Neural cell (in vitro differentiated cells): ENCODE results near the gene MAMDC2. TPM values are rescaled to one million over a fixed set of nuclear protein-coding genes. Genes with fewer than 3 reads are reported as not detected.

Experiments used
- H2AFZ ChIP-seq: fragments of 200-600, 300-800 bp; sonication (generic), shearing (Covaris generic); 2 replicates; pipeline ENCODE4 v1.6.0; 2014; ENCODE audit warnings: low read depth, mild to moderate bottlenecking, antibody characterized with exemption, low read length, moderate library complexity
- H3F3A ChIP-seq: fragments of 200-600 bp; shearing (Covaris generic); 2 replicates; pipeline ENCODE4 v1.6.1; 2016; ENCODE audit warnings: mild to moderate bottlenecking, moderate library complexity, mixed read lengths, antibody characterized with exemption, low read length; ENCODE audit not compliant: insufficient read depth, poor library complexity, severe bottlenecking
- H3K27ac ChIP-seq: fragments of 200-600, 300-800 bp; sonication (generic), shearing (Covaris generic); 2 replicates; pipeline ENCODE4 v1.5.1; 2014; ENCODE audit warnings: mild to moderate bottlenecking, low read length, moderate library complexity
- H3K27me3 ChIP-seq: fragments of 300-800, 200-600 bp; sonication (generic), shearing (Covaris generic); 2 replicates; pipeline ENCODE4 v1.6.0; 2014; ENCODE audit warnings: mild to moderate bottlenecking, low read depth, low read length, moderate library complexity; ENCODE audit not compliant: insufficient read depth
- H3K36me3 ChIP-seq: fragments of 300-800, 200-600 bp; sonication (generic), shearing (Covaris generic); 2 replicates; pipeline ENCODE4 v1.5.1; 2014; ENCODE audit warnings: mild to moderate bottlenecking, antibody characterized with exemption, low read length, moderate library complexity; ENCODE audit not compliant: insufficient read depth
- H3K4me2 ChIP-seq: fragments of 300-800, 200-600 bp; sonication (generic), shearing (Covaris generic); 2 replicates; pipeline ENCODE4 v1.6.0; 2014; ENCODE audit warnings: mild to moderate bottlenecking, low read length
- H3K4me3 ChIP-seq: fragments of 300-800, 200-600 bp; sonication (generic), shearing (Covaris generic); 2 replicates; pipeline ENCODE4 v1.5.1; 2014; ENCODE audit warnings: mild to moderate bottlenecking, low read length, moderate library complexity
- H3K79me2 ChIP-seq: fragments of 200-600 bp; shearing (Covaris generic); replicated peaks from 2 replicates; pipeline ENCODE4 v1.6.0; 2014; ENCODE audit warnings: mild to moderate bottlenecking, low read length, moderate library complexity; ENCODE audit not compliant: insufficient read depth
- H3K9ac ChIP-seq: fragments of 300-800, 200-600 bp; sonication (generic), shearing (Covaris generic); 2 replicates; pipeline ENCODE4 v1.6.1; 2016; ENCODE audit warnings: mild to moderate bottlenecking, low read length, mixed read lengths
- H3K9me2 ChIP-seq: fragments of 200-600 bp; shearing (Covaris generic); 2 replicates; pipeline ENCODE4 v1.6.1; 2016; ENCODE audit warnings: mild to moderate bottlenecking, low read length, mixed read lengths; ENCODE audit not compliant: insufficient read depth
- H3K9me3 ChIP-seq: fragments of 200-600, 300-800 bp; sonication (generic), shearing (Covaris generic); 2 replicates; pipeline ENCODE4 v1.6.1; 2016; ENCODE audit warnings: mild to moderate bottlenecking, mixed run types, low read length, moderate library complexity, mixed read lengths
- H4K20me1 ChIP-seq: fragments of 200-600 bp; shearing (Covaris generic); 2 replicates; pipeline ENCODE4 v1.6.1; 2016; ENCODE audit warnings: mild to moderate bottlenecking, mixed run types; ENCODE audit not compliant: insufficient read depth
- CTCF ChIP-seq: fragments of 450-650 bp; IDR thresholded peaks from 2 replicates; pipeline ENCODE4 v1.5.1; 2014; ENCODE audit warnings: antibody characterized with exemption, mild to moderate bottlenecking, moderate library complexity; ENCODE audit not compliant: poor library complexity, severe bottlenecking
- EP300 ChIP-seq: fragments of 450-650 bp; conservative IDR thresholded peaks from 2 replicates; pipeline ENCODE4 v1.6.1; 2014; ENCODE audit warnings: antibody characterized with exemption, mild to moderate bottlenecking, moderate library complexity; ENCODE audit not compliant: poor library complexity, severe bottlenecking
- EZH2 ChIP-seq: fragments of 200-600, 300-800 bp; shearing (Covaris generic), sonication (generic); IDR thresholded peaks from 2 replicates; pipeline ENCODE4 v1.6.1; 2014; ENCODE audit warnings: antibody characterized with exemption, low read length, borderline replicate concordance, mild to moderate bottlenecking; ENCODE audit not compliant: insufficient read depth, poor library complexity, severe bottlenecking
- MXI1 ChIP-seq: fragments of 450-650 bp; conservative IDR thresholded peaks from 2 replicates; pipeline ENCODE4 v1.6.1; 2014; ENCODE audit warnings: antibody characterized with exemption, mild to moderate bottlenecking; ENCODE audit not compliant: poor library complexity, severe bottlenecking
- POLR2AphosphoS5 ChIP-seq: IDR thresholded peaks from 2 replicates; pipeline ENCODE4 v1.6.1; 2012
- RAD21 ChIP-seq: fragments of 450-650 bp; conservative IDR thresholded peaks from 2 replicates; pipeline ENCODE4 v1.6.1; 2014; ENCODE audit warnings: antibody characterized with exemption, mild to moderate bottlenecking, moderate library complexity
- REST ChIP-seq: IDR thresholded peaks from 2 replicates; pipeline ENCODE4 v1.6.1; 2012; ENCODE audit warnings: borderline replicate concordance
- SMC3 ChIP-seq: fragments of 450-650 bp; conservative IDR thresholded peaks from 2 replicates; pipeline ENCODE4 v1.6.1; 2014; ENCODE audit warnings: antibody characterized with exemption, mild to moderate bottlenecking, moderate library complexity; ENCODE audit not compliant: poor library complexity
- TAF1 ChIP-seq: IDR thresholded peaks from 2 replicates; pipeline ENCODE4 v1.6.1; 2012; ENCODE audit warnings: low read depth
- polyA plus RNA-seq: library from polyadenylated mRNA; depleted of rRNA; stranded (reverse); fragments of >200 nt; gene quantifications from 2 replicates; pipeline ENCODE4 v1.2.3, GENCODE V29; 2014

MAMDC2 gene
- polyA plus RNA-seq, 1 donor from 2014 or later: 0.30 TPM

GRCh38 chr9:70055406-70056210 lies 12.0 kb downstream of the MAMDC2 start:
- H3K9me3 ChIP-seq: no peaks in the 10 kb centered on the region
- no peaks in the 10 kb centered on the region for H4K20me1 ChIP-seq
- H3K4me2 ChIP-seq: no peak overlapping the region
- no peak for TF ChIP-seq RAD21
- TF ChIP-seq EP300: no peak
- no peak for TF ChIP-seq CTCF
- TF ChIP-seq SMC3: no peak
- no peak overlapping the region for H2AFZ ChIP-seq
- no peaks in the 10 kb centered on the region for H3K9me2 ChIP-seq
- H3K27me3 ChIP-seq: no peaks in the 10 kb centered on the region
- no peak overlapping the region for H3K9ac ChIP-seq
- no peaks in the 10 kb centered on the region for H3K79me2 ChIP-seq
- H3K4me3 ChIP-seq: no peak overlapping the region
- no peaks in the 10 kb centered on the region for H3K36me3 ChIP-seq
- H3F3A ChIP-seq: no peaks in the 10 kb centered on the region
- H3K27ac ChIP-seq: no peak overlapping the region

GRCh38 chr9:70056211-70056944 lies 12.7 kb downstream of the MAMDC2 start:
- TF ChIP-seq SMC3 (no peak), CTCF (no peak), REST (no peak), MXI1 (no peak), TAF1 (no peak), POLR2AphosphoS5 (no peak), EP300 (no peak), RAD21 (no peak), EZH2 (no peak)
- Histone ChIP-seq H3K4me3 (no peak overlapping the region), H3K36me3 (no peaks in the 10 kb centered on the region), H3K79me2 (no peaks in the 10 kb centered on the region), H4K20me1 (no peaks in the 10 kb centered on the region), H3K27ac (no peak overlapping the region), H3K27me3 (no peaks in the 10 kb centered on the region), H3K9ac (no peak overlapping the region), H2AFZ (no peak overlapping the region), H3K4me2 (no peak overlapping the region), H3K9me2 (no peaks in the 10 kb centered on the region), H3K9me3 (no peaks in the 10 kb centered on the region), H3F3A (no peaks in the 10 kb centered on the region)
